HTERT RPE-1 (cell line): ENCODE measurements around the gene GALNT9.
"Not testable (repeated sequence)": the region's sequence is repeated elsewhere in the genome, so short reads cannot be mapped to it uniquely, and the experiment has no call there.

Experiments
- in situ Hi-C: fragments of 300-500 bp; cut with MboI; formaldehyde crosslinking; loops from 4 replicates; pipeline ENCODE4 v1.14.3; 2020; ENCODE audit warnings: low sequenced_read_pairs

The GALNT9 gene

GRCh38 chr12:132296063-132296462 is 33.3 kb downstream of the GALNT9 start:
- in situ Hi-C loops: no loop called here

DNA sequence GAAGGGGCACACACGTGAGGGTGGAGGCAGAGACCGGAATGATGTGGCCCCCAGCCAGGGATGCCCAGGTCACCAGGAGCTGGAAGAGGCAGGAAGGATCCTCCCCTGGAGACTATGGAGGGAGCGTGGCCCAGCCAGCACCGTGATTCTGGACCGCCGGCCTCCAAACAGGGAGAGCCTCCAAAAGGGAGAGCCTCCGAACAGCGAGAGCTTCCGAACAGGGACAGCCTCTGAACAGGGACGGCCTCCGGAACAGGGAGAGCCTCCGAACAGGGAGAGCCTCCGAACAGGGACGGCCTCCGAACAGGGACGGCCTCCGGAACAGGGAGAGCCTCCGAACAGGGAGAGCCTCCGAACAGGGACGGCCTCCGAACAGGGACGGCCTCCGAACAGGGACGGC is 33.8 kb downstream of the GALNT9 start:
- in situ Hi-C loops: not testable (repeated sequence)

DNA sequence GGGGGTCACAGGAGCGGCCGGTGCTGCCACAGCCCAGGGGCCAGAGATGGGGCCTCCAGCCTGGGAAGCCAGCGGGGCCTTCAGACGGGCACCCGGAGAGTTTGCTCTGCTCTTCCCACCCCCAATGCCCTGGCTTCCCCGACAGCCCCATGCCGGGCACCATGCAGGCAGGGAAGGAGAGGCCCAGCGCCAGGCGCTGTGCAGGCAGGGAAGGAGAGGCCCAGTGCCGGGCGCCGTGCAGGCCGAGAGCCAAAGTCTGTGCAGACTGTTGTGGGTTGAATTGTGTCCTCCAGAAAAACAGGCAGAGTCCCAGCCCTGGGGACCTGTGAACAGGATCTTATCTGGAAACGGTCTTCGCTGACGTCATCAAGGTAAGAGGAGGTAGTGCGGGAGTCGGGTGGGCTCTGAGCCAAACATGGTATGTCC is 34.3 kb downstream of the GALNT9 start:
- in situ Hi-C loops: no loop called here

- in situ Hi-C loops: no loop called here
Measured at GRCh38 chr12:132294121-132295034, 35.0 kb downstream of the GALNT9 start.

DNA sequence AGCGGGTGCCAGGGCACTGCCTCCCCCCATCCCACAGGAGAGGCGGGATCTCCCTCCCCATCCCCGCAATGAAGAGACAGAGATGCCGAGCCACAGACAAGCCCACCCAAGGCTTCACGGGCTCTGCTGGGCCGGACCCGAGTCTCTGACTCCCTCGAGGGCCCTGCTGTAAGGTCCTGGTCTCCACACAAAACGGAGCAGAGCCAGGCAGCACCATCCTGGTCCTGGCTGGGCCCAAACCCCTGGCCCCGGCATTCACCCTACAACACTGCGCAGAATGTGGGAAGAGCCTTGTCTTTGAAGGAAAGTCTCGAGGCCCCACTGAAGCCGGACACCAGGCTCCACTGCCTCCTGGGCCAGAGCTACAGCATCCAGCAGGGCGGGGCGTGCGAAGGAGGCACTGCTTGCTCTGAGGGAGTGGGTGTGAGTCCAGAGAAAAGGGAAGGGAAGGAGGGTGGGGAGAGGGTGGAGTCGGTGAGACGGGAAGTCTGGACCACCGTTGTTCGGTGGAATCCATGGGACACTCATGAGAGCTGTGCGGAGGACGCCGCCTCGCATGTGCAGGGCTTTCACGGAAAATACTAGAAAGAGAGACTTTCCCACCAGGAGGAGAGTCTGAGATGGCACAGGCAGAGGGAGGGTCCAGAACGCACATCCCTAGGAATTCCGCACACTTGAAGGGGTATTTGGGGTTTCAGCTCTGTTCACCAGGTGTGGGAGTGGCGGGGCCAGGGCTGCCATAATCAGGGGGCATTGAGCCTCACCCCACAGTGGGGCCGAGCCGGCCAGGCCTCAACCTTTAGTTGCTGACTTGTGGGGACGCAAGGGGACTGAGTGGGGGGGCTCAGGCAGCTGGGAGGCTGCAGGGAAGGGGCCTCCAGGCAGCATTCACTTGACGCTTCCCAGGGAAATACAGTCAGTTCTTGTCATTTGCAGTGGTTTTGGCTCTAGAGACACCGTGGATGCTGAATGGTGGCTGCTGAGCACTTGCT is 36.8 kb downstream of the GALNT9 start:
- in situ Hi-C loops: no loop called here

DNA sequence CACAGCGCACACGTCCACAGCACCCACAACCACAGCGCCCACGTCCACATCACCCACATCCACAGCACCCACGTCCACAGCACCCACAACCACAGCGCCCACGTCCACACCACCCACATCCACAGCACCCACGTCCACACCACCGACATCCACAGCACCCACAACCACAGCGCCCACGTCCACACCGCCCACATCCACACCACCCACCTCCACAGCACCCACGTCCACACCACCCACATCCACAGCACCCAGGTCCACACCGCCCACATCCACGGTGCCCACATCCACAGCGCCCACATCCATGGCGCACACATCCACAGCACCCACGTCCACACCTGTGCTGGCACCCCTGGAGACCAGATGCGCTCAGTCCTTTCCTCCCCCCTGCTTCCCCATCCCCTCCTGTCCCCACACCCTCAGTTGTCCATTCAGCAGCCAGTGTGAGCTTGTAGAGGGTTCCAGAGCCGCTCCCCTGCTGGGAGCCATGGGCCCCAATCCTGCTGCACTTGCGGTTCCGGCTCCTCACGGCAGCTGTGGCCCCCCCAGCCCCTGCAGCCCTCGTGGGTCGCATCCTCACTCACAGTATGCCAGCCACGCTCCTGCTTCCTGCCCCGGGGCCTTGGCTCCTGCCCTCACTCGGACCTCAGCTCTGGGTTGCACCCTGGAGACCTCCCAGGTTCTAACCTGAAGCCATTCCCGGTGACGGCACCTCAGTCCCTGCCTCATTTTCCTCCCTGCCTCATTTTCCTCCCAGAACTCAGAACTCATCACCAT is 37.8 kb downstream of the GALNT9 start:
- in situ Hi-C loops: no loop called here

GRCh38 chr12:132290203-132290540 is 39.2 kb downstream of the GALNT9 start:
- in situ Hi-C loops: no loop called here

DNA sequence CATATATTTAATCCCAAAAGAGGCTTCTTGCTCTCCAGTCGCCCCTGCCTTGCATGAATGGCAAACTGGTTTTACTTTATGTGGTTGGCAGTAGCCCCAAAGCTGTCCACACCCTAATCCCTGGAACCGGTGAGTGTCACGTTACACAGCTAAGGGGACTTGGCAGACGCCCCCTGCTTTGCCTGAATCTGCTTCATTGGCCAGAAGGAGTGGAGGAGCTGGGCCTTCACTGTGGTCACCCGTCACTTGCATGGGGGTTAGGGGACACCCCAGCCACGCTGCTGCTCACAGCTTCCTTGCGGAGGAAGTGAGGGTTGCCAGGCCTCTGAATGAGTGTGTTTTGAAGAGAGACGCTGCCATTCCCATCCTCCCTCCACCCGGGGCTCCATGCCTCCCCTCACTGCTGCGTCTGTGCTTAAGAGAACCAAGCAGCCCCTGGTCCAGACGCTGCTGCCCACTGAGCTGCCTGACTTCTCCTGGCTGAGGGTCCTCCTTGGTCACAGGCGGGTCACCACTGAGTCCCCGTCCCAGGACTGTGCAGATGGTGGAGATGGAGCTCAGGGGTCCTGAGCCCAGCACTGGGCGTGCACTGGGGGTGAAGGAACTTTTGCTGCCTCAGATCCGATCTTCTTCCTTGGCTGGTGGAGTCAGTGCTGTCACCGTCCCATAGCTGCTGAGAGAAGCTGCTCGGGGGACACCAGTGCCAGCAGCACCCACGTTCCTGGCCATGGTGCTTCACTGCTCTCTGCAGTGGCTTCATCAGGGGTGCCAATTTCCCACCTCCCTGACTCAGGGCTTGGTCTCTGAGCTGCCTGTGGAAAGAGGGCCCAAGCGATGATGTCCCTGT is 39.8 kb downstream of the GALNT9 start:
- in situ Hi-C loops: no loop called here

DNA sequence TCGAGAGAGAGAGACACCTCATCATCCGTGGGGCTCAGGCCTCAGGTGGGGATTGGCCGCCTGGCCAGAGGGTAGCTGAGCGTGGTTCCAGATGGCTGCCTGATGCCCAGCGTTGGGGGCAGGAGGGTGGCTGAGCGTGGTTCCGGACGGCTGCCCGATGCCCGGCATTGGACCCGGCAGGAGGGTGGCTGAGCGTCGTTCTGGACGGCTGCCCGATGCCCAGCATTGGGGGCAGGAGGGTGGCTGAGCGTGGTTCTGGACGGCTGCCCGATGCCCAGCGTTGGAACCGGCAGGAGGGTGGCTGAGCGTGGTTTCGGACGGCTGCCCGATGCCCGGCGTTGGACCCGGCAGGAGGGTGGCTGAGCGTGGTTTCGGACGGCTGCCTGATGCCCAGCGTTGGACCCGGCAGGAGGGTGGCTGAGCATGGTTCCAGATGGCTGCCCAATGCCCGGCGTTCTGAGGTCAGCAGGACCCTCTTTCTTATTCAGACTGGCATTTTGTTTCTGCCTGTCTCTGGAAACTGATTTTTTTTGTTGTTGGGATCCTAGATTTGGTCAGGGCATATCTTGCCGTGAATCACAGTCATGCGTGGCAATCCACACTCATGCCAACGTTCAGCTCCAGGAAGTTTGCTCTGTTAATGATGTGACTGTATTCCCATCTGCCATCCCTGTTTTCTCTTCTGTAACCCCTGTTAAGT is 40.7 kb downstream of the GALNT9 start:
- in situ Hi-C loops: no loop called here

GRCh38 chr12:132287391-132288238 is 41.8 kb downstream of the GALNT9 start:
- in situ Hi-C loops: no loop called here

DNA sequence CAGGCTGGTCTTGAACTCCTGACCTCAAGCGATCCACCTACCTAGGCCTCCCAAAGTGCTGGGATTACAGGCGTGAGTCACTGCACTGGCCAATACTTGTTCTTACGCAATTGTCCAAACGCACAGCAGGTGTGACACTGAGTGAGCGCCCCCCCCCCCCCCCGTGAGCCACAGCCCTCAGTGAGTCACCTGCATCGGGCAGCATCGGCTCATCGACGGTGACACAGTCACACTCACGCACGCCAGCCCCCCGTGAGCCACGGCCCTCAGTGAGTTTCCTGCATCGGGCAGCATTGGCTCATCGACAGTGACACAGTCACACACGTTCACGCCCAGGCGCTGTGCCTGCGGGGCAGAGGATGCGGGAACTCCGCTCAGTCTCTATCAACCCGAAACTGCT is 42.5 kb downstream of the GALNT9 start:
- in situ Hi-C loops: no loop called here

DNA sequence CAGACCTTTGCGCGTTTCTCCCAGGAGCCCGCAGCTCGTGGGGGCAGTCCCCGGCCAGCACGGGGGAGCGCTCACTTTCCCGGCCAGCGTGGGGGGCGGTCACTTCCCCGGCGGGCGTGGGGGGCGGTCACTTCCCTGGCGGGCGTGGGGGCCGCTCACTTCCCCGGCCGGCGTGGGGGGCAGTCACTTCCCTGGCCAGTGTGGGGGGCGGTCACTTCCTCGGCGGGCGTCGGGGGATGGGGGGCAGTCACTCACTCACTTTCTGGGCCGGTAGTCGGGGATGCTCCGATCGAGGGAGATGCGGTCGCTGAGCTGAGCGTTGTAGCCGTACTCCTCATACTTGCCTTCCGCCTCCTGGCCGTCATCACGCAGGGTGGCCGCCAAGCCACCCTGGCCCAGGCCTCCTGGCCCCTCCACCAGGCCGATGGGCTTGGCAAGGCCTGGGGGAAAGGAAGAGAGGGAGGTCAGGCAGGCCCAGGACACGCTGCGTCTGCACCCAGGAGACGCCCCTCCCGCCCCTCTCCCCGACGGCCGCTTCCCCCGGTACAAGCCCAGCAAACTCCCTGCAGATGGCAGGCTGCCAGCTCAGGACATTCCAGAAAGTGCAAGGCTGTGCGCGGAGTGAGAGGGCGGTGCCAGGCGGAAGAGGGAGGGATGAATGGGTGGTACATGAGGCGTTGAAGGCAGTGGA is 43.3 kb downstream of the GALNT9 start:
- in situ Hi-C loops: no loop called here

GRCh38 chr12:132284827-132285741 is 44.3 kb downstream of the GALNT9 start:
- in situ Hi-C loops: no loop called here

DNA sequence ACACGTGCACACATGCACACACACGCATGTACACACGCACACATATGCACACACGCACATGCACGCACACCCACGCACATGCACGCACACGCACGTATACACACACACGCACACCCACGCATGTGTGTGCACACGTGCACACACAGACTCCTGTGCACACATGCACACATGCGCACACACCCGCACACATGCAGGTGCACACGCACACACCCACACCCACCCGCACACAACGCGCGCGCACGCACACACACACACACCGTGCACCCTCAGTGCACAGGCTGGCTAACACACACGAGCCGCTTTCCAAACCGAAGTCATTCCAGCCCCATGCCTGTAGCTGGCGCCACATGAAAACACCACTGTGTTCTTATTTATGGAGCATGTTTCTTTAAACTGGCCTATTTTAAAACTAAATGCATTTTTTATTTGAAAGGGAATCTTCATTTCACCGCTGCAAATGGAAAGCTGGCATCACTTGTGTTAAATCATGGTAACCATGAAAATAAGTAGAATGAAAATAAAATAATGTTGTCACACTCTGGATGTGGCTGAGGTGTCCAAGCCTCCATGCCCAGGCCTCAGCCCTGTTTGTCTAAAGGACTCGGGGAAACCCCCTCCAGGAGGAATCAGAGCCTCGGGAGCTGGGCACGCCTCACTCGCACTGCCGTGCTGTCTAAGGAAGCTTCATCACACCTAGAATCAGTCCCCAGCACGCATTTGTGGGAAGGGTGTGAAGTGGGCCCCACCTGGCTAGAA is 45.1 kb downstream of the GALNT9 start:
- in situ Hi-C loops: no loop called here

DNA sequence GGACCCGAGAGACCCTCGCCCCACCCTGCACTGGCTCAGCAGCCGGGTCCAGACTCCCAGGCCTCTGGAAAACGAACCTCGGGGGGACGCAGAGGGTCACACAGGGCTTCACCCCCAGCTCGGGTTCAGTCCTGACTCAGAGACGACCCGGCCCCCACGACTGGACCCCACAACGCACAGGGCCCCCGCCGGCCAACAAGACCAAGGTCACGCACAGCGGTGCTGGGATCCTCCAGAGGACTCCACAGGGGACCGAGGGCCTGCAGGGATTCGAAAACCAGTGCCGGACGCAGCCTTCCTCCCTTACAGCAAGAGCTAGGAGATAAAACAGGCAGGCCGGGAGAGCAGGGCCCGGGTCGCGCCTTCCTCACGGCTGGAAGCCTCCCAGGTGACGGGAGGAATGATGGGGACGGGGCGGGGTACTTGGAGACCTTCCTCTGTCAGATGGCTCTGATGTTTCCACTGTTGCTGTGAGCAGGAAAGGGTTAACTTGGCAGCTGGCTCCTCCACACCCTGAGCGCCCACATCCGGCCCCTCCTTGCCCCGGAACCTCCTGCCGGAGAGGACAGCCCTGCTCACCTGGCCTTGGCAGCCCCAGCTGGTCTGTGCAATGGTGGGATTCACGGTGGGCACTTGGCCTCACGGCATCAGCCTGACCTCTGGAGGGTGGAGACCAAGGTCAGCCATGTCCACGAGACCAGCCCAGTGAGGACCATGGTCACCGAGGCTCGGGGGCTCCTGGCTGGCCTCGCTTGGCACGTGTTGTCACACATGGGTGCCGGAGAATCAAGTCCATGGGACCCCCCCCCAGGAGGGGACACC is 46.2 kb downstream of the GALNT9 start:
- in situ Hi-C loops: no loop called here
